ENCODE results near the gene RSAD1.

- TF ChIP-seq CTCF (IDR thresholded peaks at IDR 0.05) (no peak), EP300 (IDR thresholded peaks at IDR 0.05) (no peak), POLR2A (IDR thresholded peaks at IDR 0.05) (no peak), POLR2AphosphoS5 (IDR thresholded peaks at IDR 0.05) (no peak)
Observed at GRCh38 chr17:50513495-50513894, 34.8 kb downstream of the RSAD1 start.

Data from gastroesophageal sphincter (tissue), 3 donors.